Hepatocyte (in vitro differentiated cells): ENCODE data around the gene EPC2. TPM values are rescaled to one million over a fixed set of nuclear protein-coding genes. Genes with fewer than 3 reads are reported as not detected.

Source experiments
- DNase-seq: peaks from one replicate; pipeline ENCODE4 v3.0.0-alpha.2; 2016; ENCODE audit warnings: low spot score
- H2AFZ ChIP-seq: fragments of 200-600 bp; sonication (generic); 2 replicates; pipeline ENCODE4 v1.6.0; 2016; ENCODE audit warnings: antibody characterized with exemption, mild to moderate bottlenecking
- H3K27ac ChIP-seq: fragments of 200-600 bp; sonication (generic); 2 replicates; pipeline ENCODE4 v1.5.1; 2016; ENCODE audit warnings: mild to moderate bottlenecking
- H3K27me3 ChIP-seq: fragments of 200-600 bp; sonication (generic); 2 replicates; pipeline ENCODE4 v1.6.1; 2016
- H3K36me3 ChIP-seq: fragments of 200-600 bp; sonication (generic); replicated peaks from 2 replicates; pipeline ENCODE4 v1.5.1; 2016; ENCODE audit warnings: low read depth; ENCODE audit not compliant: insufficient read depth
- H3K4me1 ChIP-seq: fragments of 200-600 bp; sonication (generic); 2 replicates; pipeline ENCODE4 v1.5.1; 2016; ENCODE audit warnings: mild to moderate bottlenecking, moderate library complexity; ENCODE audit not compliant: insufficient read depth
- H3K4me2 ChIP-seq: fragments of 200-600 bp; sonication (generic); 2 replicates; pipeline ENCODE4 v1.6.0; 2016
- H3K4me3 ChIP-seq: fragments of 200-600 bp; sonication (generic); 2 replicates; pipeline ENCODE4 v1.5.1; 2016; ENCODE audit warnings: mild to moderate bottlenecking
- H3K79me2 ChIP-seq: fragments of 200-600 bp; sonication (generic); 2 replicates; pipeline ENCODE4 v1.6.0; 2017; ENCODE audit warnings: mild to moderate bottlenecking
- H3K9me2 ChIP-seq: fragments of 200-600 bp; sonication (generic); replicated peaks from 2 replicates; pipeline ENCODE4 v1.6.0; 2017; ENCODE audit warnings: mild to moderate bottlenecking; ENCODE audit not compliant: insufficient read depth
- H3K9me3 ChIP-seq: fragments of 200-600 bp; sonication (generic); 2 replicates; pipeline ENCODE4 v1.5.1; 2016; ENCODE audit warnings: low read depth, mild to moderate bottlenecking
- H4K20me1 ChIP-seq: fragments of 200-600 bp; sonication (generic); 2 replicates; pipeline ENCODE4 v1.6.0; 2016; ENCODE audit warnings: mild to moderate bottlenecking; ENCODE audit not compliant: insufficient read depth, poor library complexity, severe bottlenecking
- EZH2 ChIP-seq: fragments of 200-600 bp; sonication (generic); IDR thresholded peaks from 2 replicates; pipeline ENCODE4 v1.6.1; 2016; ENCODE audit warnings: antibody characterized with exemption, mild to moderate bottlenecking, borderline replicate concordance
- EZH2phosphoT487 ChIP-seq: fragments of 200-600 bp; sonication (generic); IDR thresholded peaks from one replicate; pipeline ENCODE4 v1.6.1; 2018; ENCODE audit warnings: antibody characterized with exemption, mild to moderate bottlenecking, low read depth, moderate library complexity; ENCODE audit not compliant: unreplicated experiment, severe bottlenecking
- WGBS: methylation state at CpG from one replicate; pipeline ENCODE4 v1.1.6; 2016; ENCODE audit warnings: low lambda C conversion rate; ENCODE audit errors: missing lambda C conversion rate; 5-methylcytosine and 5-hydroxymethylcytosine counted together
- polyA plus RNA-seq: library from polyadenylated mRNA; unstranded; fragments of >200 nt; fragmentation: Nextera tagmentation; extraction: Ambion mirVana; gene quantifications from 2 replicates; pipeline ENCODE4 v1.2.1, GENCODE V29; 2016
- total RNA-seq: library from RNA; depleted of rRNA; stranded (reverse); fragments of >200 nt; gene quantifications from 2 replicates; pipeline ENCODE4 v1.2.3, GENCODE V29; 2014
- TF ChIP-seq, protein P1 (sequence below): fragments of 200-600 bp; sonication (generic); IDR thresholded peaks from 2 replicates; pipeline ENCODE4 v1.5.1; 2016; ENCODE audit warnings: antibody characterized with exemption, mild to moderate bottlenecking; ENCODE audit not compliant: poor library complexity

EPC2 gene
- total and polyA plus RNA-seq, 2 experiments from 2014 or later = 2.6 to 37.8 TPM

DNA sequence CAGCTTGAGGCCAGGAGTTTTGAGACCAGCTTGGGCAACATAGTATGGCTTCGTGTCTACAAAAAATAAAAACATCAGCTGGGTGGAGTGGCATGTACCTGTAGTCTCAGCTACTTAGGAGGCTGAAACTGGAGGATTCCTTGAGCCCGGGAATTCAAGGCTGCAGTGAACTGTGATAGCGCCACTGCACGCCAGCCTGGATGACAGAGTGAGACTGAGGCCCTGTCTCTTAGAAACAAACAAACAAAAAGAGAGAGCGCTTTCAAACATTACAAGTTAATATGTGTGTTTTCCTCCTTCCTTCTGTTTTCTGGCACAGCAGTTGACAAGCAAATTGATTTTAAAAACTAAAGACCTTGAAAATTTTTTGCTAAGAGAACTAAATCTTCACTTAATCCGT is 9.9 kb downstream of the EPC2 start:
- Histone ChIP-seq H3K27me3 (no peaks in the 10 kb centered on the region), H3K27ac (no peak overlapping the region), H3K79me2 (peaks cover 100% of the 10 kb centered on the region), H3K4me1 (peaks cover 6% of the 10 kb centered on the region), H3K4me3 (no peak overlapping the region), H3K36me3 (no peaks in the 10 kb centered on the region), H4K20me1 (peaks cover 100% of the 10 kb centered on the region), H3K4me2 (no peak overlapping the region), H3K9me2 (no peaks in the 10 kb centered on the region), H3K9me3 (no peaks in the 10 kb centered on the region), H2AFZ (no peak overlapping the region)
- TF ChIP-seq EZH2phosphoT487 (no peak), EZH2 (no peak)
- TF ChIP-seq, protein P1, sequence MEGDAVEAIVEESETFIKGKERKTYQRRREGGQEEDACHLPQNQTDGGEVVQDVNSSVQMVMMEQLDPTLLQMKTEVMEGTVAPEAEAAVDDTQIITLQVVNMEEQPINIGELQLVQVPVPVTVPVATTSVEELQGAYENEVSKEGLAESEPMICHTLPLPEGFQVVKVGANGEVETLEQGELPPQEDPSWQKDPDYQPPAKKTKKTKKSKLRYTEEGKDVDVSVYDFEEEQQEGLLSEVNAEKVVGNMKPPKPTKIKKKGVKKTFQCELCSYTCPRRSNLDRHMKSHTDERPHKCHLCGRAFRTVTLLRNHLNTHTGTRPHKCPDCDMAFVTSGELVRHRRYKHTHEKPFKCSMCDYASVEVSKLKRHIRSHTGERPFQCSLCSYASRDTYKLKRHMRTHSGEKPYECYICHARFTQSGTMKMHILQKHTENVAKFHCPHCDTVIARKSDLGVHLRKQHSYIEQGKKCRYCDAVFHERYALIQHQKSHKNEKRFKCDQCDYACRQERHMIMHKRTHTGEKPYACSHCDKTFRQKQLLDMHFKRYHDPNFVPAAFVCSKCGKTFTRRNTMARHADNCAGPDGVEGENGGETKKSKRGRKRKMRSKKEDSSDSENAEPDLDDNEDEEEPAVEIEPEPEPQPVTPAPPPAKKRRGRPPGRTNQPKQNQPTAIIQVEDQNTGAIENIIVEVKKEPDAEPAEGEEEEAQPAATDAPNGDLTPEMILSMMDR = no peak
- WGBS = 95% methylated on average over 6 of the region's 6 CpGs
- no peak for DNase-seq

DNA sequence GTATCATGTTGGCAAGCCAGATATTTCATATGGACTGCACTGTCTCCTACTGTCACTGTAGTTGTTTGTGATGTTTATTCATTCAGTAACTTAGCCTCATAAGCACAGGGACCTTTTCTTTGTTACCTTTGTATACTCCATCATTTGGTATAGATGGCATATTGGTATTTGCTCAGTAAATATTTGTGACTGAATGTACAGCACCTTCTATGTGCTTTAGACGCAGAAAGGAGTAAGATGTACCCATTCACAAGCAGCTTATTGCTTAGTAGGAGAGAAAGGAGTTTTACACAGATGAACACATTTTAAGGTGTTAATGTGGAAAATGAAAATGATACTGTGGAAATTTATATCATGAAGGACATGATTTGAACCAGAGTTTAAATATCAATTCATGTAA is 12.0 kb downstream of the EPC2 start:
- peaks cover 100% of the 10 kb centered on the region for H3K79me2 ChIP-seq
- H3K36me3 ChIP-seq = no peaks in the 10 kb centered on the region
- TF ChIP-seq, protein P1 = no peak
- TF ChIP-seq EZH2phosphoT487 (no peak), EZH2 (no peak)
- H3K27me3 ChIP-seq = no peaks in the 10 kb centered on the region
- no peak overlapping the region for H3K27ac ChIP-seq
- DNase-seq = no peak
- no peak overlapping the region for H2AFZ ChIP-seq
- H3K9me2 ChIP-seq = no peaks in the 10 kb centered on the region
- no peak overlapping the region for H3K4me3 ChIP-seq
- H4K20me1 ChIP-seq = peaks cover 100% of the 10 kb centered on the region
- H3K4me2 ChIP-seq = no peak overlapping the region
- H3K9me3 ChIP-seq = no peaks in the 10 kb centered on the region
- H3K4me1 ChIP-seq = peaks cover 13% of the 10 kb centered on the region
- 73% methylated on average over 1 of the region's 1 CpG for WGBS

GRCh38 chr2:148658807-148659722 is 14.5 kb downstream of the EPC2 start:
- Histone ChIP-seq H3K27ac (no peak overlapping the region), H3K9me3 (no peaks in the 10 kb centered on the region), H3K4me1 (peaks cover 8% of the 10 kb centered on the region), H3K27me3 (no peaks in the 10 kb centered on the region), H3K4me3 (no peak overlapping the region), H3K36me3 (no peaks in the 10 kb centered on the region), H3K9me2 (no peaks in the 10 kb centered on the region), H3K4me2 (no peak overlapping the region), H4K20me1 (peaks cover 87% of the 10 kb centered on the region), H3K79me2 (peaks cover 97% of the 10 kb centered on the region), H2AFZ (no peak overlapping the region)
- TF ChIP-seq EZH2phosphoT487 (no peak), EZH2 (no peak)
- TF ChIP-seq, protein P1 = no peak
- DNase-seq = no peak
- 64% methylated on average over 2 of the region's 2 CpGs for WGBS
